Large intestine (tissue), 3 donors: ENCODE measurements around the gene CNOT1. TPM values are rescaled to one million over a fixed set of nuclear protein-coding genes. Genes with fewer than 3 reads are reported as not detected.

Experiments
- DNase-seq, 2 donors: peaks; one replicate each; pipeline versions ENCODE4 v3.0.0 to v3.0.0-alpha.2; 2013
- H3K27ac ChIP-seq: one replicate; pipeline ENCODE4 v1.5.1; 2013; ENCODE audit warnings: low read length
- H3K27me3 ChIP-seq: 2 replicates; pipeline ENCODE4 v1.6.1; 2013; ENCODE audit warnings: low read length; ENCODE audit not compliant: control insufficient read depth, insufficient read depth
- H3K36me3 ChIP-seq: 2 replicates; pipeline ENCODE4 v1.6.1; 2013; ENCODE audit warnings: low read length; ENCODE audit not compliant: control insufficient read depth, insufficient read depth
- H3K4me1 ChIP-seq: one replicate; pipeline ENCODE4 v1.6.1; 2013; ENCODE audit warnings: low read length; ENCODE audit not compliant: control insufficient read depth, insufficient read depth
- H3K4me3 ChIP-seq: one replicate; pipeline ENCODE4 v1.5.1; 2013; ENCODE audit warnings: low read length
- H3K9me3 ChIP-seq: one replicate; pipeline ENCODE4 v1.6.1; 2013; ENCODE audit warnings: mild to moderate bottlenecking, low read depth, low read length, moderate library complexity; ENCODE audit not compliant: control insufficient read depth
- WGBS: methylation state at CpG from one replicate; pipeline ENCODE4 v1.1.5; 2013; ENCODE audit warnings: low lambda C conversion rate; ENCODE audit not compliant: insufficient coverage; 5-methylcytosine and 5-hydroxymethylcytosine counted together
- polyA plus RNA-seq: library from polyadenylated mRNA; unstranded; fragments of 120-200 nt; gene quantifications from one replicate; pipeline ENCODE4 v1.2.1, GENCODE V29; 2013

Gene CNOT1
- polyA plus RNA-seq, 1 donor = 171 TPM

GRCh38 chr16:58510097-58510775 is 119.4 kb downstream of the CNOT1 start:
- Histone ChIP-seq H3K9me3 (no peaks in the 10 kb centered on the region), H3K36me3 (no peaks in the 10 kb centered on the region), H3K4me3 (no peak overlapping the region), H3K4me1 (peaks cover 3% of the 10 kb centered on the region), H3K27ac (no peak overlapping the region), H3K27me3 (no peaks in the 10 kb centered on the region)
- DNase-seq = no peak
- 60% methylated on average over 1 of the region's 18 CpGs for WGBS

GRCh38 chr16:58509256-58510096 is 120.2 kb downstream of the CNOT1 start:
- Histone ChIP-seq H3K9me3 (no peaks in the 10 kb centered on the region), H3K4me1 (no peaks in the 10 kb centered on the region), H3K36me3 (no peaks in the 10 kb centered on the region), H3K27ac (no peak overlapping the region), H3K27me3 (no peaks in the 10 kb centered on the region), H3K4me3 (no peak overlapping the region)
- DNase-seq = no peak
- WGBS = no CpG with 5 or more reads among the region's 9 CpGs

- Histone ChIP-seq H3K9me3 (no peaks in the 10 kb centered on the region), H3K4me3 (no peak overlapping the region), H3K4me1 (no peaks in the 10 kb centered on the region), H3K36me3 (no peaks in the 10 kb centered on the region), H3K27ac (no peak overlapping the region), H3K27me3 (no peaks in the 10 kb centered on the region)
- no CpG with 5 or more reads among the region's 5 CpGs for WGBS
- no peak for DNase-seq
Measured at GRCh38 chr16:58508671-58509251, 120.9 kb downstream of the CNOT1 start.

- no peak overlapping the region for H3K4me3 ChIP-seq
- H3K27ac ChIP-seq = no peak overlapping the region
- no peaks in the 10 kb centered on the region for H3K9me3 ChIP-seq
- peaks cover 3% of the 10 kb centered on the region for H3K27me3 ChIP-seq
- H3K4me1 ChIP-seq = no peaks in the 10 kb centered on the region
- H3K36me3 ChIP-seq = no peaks in the 10 kb centered on the region
- DNase-seq = no peak
- WGBS = no CpG with 5 or more reads among the region's 14 CpGs
Measured at GRCh38 chr16:58507963-58508670, 121.5 kb downstream of the CNOT1 start.

GRCh38 chr16:58507195-58507962 is 122.2 kb downstream of the CNOT1 start:
- Histone ChIP-seq H3K27ac (no peak overlapping the region), H3K9me3 (no peaks in the 10 kb centered on the region), H3K27me3 (peaks cover 10% of the 10 kb centered on the region), H3K4me1 (no peaks in the 10 kb centered on the region), H3K4me3 (no peak overlapping the region), H3K36me3 (no peaks in the 10 kb centered on the region)
- DNase-seq = no peak
- no CpG with 5 or more reads among the region's 15 CpGs for WGBS

GRCh38 chr16:58506241-58507194 is 123.1 kb downstream of the CNOT1 start:
- peaks cover 19% of the 10 kb centered on the region for H3K27me3 ChIP-seq
- no peaks in the 10 kb centered on the region for H3K36me3 ChIP-seq
- no peak overlapping the region for H3K4me3 ChIP-seq
- no peak for DNase-seq
- no CpG with 5 or more reads among the region's 20 CpGs for WGBS
- peaks cover 1% of the 10 kb centered on the region for H3K4me1 ChIP-seq
- no peaks in the 10 kb centered on the region for H3K9me3 ChIP-seq
- no peak overlapping the region for H3K27ac ChIP-seq

GRCh38 chr16:58503863-58504688 is 125.5 kb downstream of the CNOT1 start:
- Histone ChIP-seq H3K36me3 (no peaks in the 10 kb centered on the region), H3K4me3 (no peak overlapping the region), H3K9me3 (no peaks in the 10 kb centered on the region), H3K27me3 (peaks cover 43% of the 10 kb centered on the region), H3K27ac (no peak overlapping the region), H3K4me1 (peaks cover 19% of the 10 kb centered on the region)
- no CpG with 5 or more reads among the region's 21 CpGs for WGBS
- no peak for DNase-seq

GRCh38 chr16:58503166-58503862 is 126.3 kb downstream of the CNOT1 start:
- no peak overlapping the region for H3K4me3 ChIP-seq
- H3K9me3 ChIP-seq = no peaks in the 10 kb centered on the region
- peaks cover 19% of the 10 kb centered on the region for H3K4me1 ChIP-seq
- H3K27ac ChIP-seq = no peak overlapping the region
- no peak for DNase-seq
- no CpG with 5 or more reads among the region's 14 CpGs for WGBS
- H3K27me3 ChIP-seq = peaks cover 46% of the 10 kb centered on the region
- H3K36me3 ChIP-seq = no peaks in the 10 kb centered on the region
